MG63 (cell line): ENCODE data around the gene NUDT3. TPM values are rescaled to one million over a fixed set of nuclear protein-coding genes. Genes with fewer than 3 reads are reported as not detected.

Experiments
- DNase-seq: peaks from one replicate; pipeline ENCODE4 v3.0.0-alpha.2; 2020
- H3K27me3 ChIP-seq: fragments of 250-450 bp; sonication (Bioruptor Pico); 2 replicates; pipeline ENCODE4 v1.5.1; 2020; ENCODE audit warnings: mild to moderate bottlenecking, moderate library complexity
- H3K36me3 ChIP-seq: fragments of 250-450 bp; sonication (Bioruptor Pico); 2 replicates; pipeline ENCODE4 v1.5.1; 2020; ENCODE audit warnings: mild to moderate bottlenecking, moderate library complexity
- H3K4me3 ChIP-seq: fragments of 250-450 bp; sonication (Bioruptor Pico); 2 replicates; pipeline ENCODE4 v1.5.1; 2020; ENCODE audit warnings: mild to moderate bottlenecking, moderate library complexity
- H3K9me3 ChIP-seq: fragments of 250-450 bp; sonication (Bioruptor Pico); 2 replicates; pipeline ENCODE4 v1.5.1; 2020; ENCODE audit warnings: mild to moderate bottlenecking, moderate library complexity
- total RNA-seq: library from RNA; depleted of rRNA; stranded (reverse); fragments of >200 nt; shearing (Covaris generic); gene quantifications from 2 replicates; pipeline ENCODE4 v1.2.3, GENCODE V29; 2014; ENCODE audit warnings: low replicate concordance; rRNA removed

Gene NUDT3
- 2.6 and 6.2 TPM in 2 replicates for total RNA-seq

- Histone ChIP-seq H3K4me3 (peak within 1 kb of the TSS; percentile 68), H3K36me3 (no peaks in the 10 kb centered on the region), H3K9me3 (no peaks in the 10 kb centered on the region), H3K27me3 (no peaks in the 10 kb centered on the region)
- DNase-seq: peak; percentile 87
Measured at GRCh38 chr6:34392497-34393190, at the start of gene NUDT3. Gene NUDT3, minus strand, starts transcription at chr6:34392669. Its CDS starts 307 bp downstream, at chr6:34392362.

- Histone ChIP-seq H3K4me3 (no peak overlapping the region), H3K36me3 (no peaks in the 10 kb centered on the region), H3K27me3 (no peaks in the 10 kb centered on the region), H3K9me3 (no peaks in the 10 kb centered on the region)
- DNase-seq: no peak
Measured at GRCh38 chr6:34441526-34441925, 49.1 kb upstream of the NUDT3 start.

- no peaks in the 10 kb centered on the region for H3K27me3 ChIP-seq
- H3K9me3 ChIP-seq: no peaks in the 10 kb centered on the region
- no peaks in the 10 kb centered on the region for H3K36me3 ChIP-seq
- DNase-seq: no peak
- no peak overlapping the region for H3K4me3 ChIP-seq
Measured at GRCh38 chr6:34439442-34439841, 47.0 kb upstream of the NUDT3 start.

- Histone ChIP-seq H3K27me3 (no peaks in the 10 kb centered on the region), H3K9me3 (no peaks in the 10 kb centered on the region), H3K4me3 (no peak overlapping the region), H3K36me3 (no peaks in the 10 kb centered on the region)
- DNase-seq: no peak
Measured at GRCh38 chr6:34438705-34439104, 46.2 kb upstream of the NUDT3 start.

- no peaks in the 10 kb centered on the region for H3K27me3 ChIP-seq
- no peaks in the 10 kb centered on the region for H3K36me3 ChIP-seq
- H3K4me3 ChIP-seq: no peak overlapping the region
- no peaks in the 10 kb centered on the region for H3K9me3 ChIP-seq
- DNase-seq: no peak
Measured at GRCh38 chr6:34437644-34437970, 45.1 kb upstream of the NUDT3 start.

- no peaks in the 10 kb centered on the region for H3K9me3 ChIP-seq
- H3K27me3 ChIP-seq: no peaks in the 10 kb centered on the region
- no peak overlapping the region for H3K4me3 ChIP-seq
- no peaks in the 10 kb centered on the region for H3K36me3 ChIP-seq
- no peak for DNase-seq
Measured at GRCh38 chr6:34436803-34437643, 44.6 kb upstream of the NUDT3 start.

GRCh38 chr6:34435916-34436315, 43.4 kb upstream of the NUDT3 start:
- no peak for DNase-seq
- H3K27me3 ChIP-seq: no peaks in the 10 kb centered on the region
- no peaks in the 10 kb centered on the region for H3K9me3 ChIP-seq
- H3K36me3 ChIP-seq: no peaks in the 10 kb centered on the region
- H3K4me3 ChIP-seq: no peak overlapping the region

GRCh38 chr6:34425498-34426410, 33.3 kb upstream of the NUDT3 start, which contains the start of gene RPS10:
Gene RPS10, minus strand, starts transcription at chr6:34426069. Its CDS starts 848 bp downstream, at chr6:34425221.
- no peaks in the 10 kb centered on the region for H3K9me3 ChIP-seq
- peak; percentile 87 for DNase-seq
- H3K27me3 ChIP-seq: no peaks in the 10 kb centered on the region
- peaks cover 45% of the 10 kb centered on the region for H3K36me3 ChIP-seq
- H3K4me3 ChIP-seq: peak within 1 kb of the TSS; percentile 77

GRCh38 chr6:34425132-34425497, 32.6 kb upstream of the NUDT3 start:
- DNase-seq: no peak
- no peaks in the 10 kb centered on the region for H3K9me3 ChIP-seq
- peaks cover 51% of the 10 kb centered on the region for H3K36me3 ChIP-seq
- peak overlapping the region; percentile 77 for H3K4me3 ChIP-seq
- H3K27me3 ChIP-seq: no peaks in the 10 kb centered on the region

- Histone ChIP-seq H3K4me3 (peak overlapping the region; percentile 77), H3K27me3 (no peaks in the 10 kb centered on the region), H3K9me3 (no peaks in the 10 kb centered on the region), H3K36me3 (peaks cover 58% of the 10 kb centered on the region)
- DNase-seq: no peak
Measured at GRCh38 chr6:34424200-34425131, 32.0 kb upstream of the NUDT3 start.

- H3K27me3 ChIP-seq: no peaks in the 10 kb centered on the region
- H3K9me3 ChIP-seq: no peaks in the 10 kb centered on the region
- peaks cover 69% of the 10 kb centered on the region for H3K36me3 ChIP-seq
- H3K4me3 ChIP-seq: no peak overlapping the region
- DNase-seq: no peak
Measured at GRCh38 chr6:34423254-34423653, 30.8 kb upstream of the NUDT3 start.

- no peak for DNase-seq
- Histone ChIP-seq H3K4me3 (no peak overlapping the region), H3K9me3 (no peaks in the 10 kb centered on the region), H3K27me3 (no peaks in the 10 kb centered on the region), H3K36me3 (peaks cover 70% of the 10 kb centered on the region)
Measured at GRCh38 chr6:34418367-34418766, 25.9 kb upstream of the NUDT3 start.

- DNase-seq: no peak
- no peaks in the 10 kb centered on the region for H3K27me3 ChIP-seq
- H3K4me3 ChIP-seq: no peak overlapping the region
- H3K36me3 ChIP-seq: peaks cover 57% of the 10 kb centered on the region
- no peaks in the 10 kb centered on the region for H3K9me3 ChIP-seq
Measured at GRCh38 chr6:34416877-34417371, 24.5 kb upstream of the NUDT3 start.

GRCh38 chr6:34414999-34415858, 22.8 kb upstream of the NUDT3 start:
- Histone ChIP-seq H3K27me3 (no peaks in the 10 kb centered on the region), H3K9me3 (no peaks in the 10 kb centered on the region), H3K36me3 (peaks cover 43% of the 10 kb centered on the region), H3K4me3 (no peak overlapping the region)
- peak; percentile 35 for DNase-seq

- Histone ChIP-seq H3K4me3 (no peak overlapping the region), H3K9me3 (no peaks in the 10 kb centered on the region), H3K27me3 (no peaks in the 10 kb centered on the region), H3K36me3 (peaks cover 19% of the 10 kb centered on the region)
- DNase-seq: no peak
Measured at GRCh38 chr6:34412643-34413214, 20.3 kb upstream of the NUDT3 start.
